ENCODE measurements around the gene ACTR1B. TPM values are rescaled to one million over a fixed set of nuclear protein-coding genes. Genes with fewer than 3 reads are reported as not detected.
"Not testable (repeated sequence)": the region's sequence is repeated elsewhere in the genome, so short reads cannot be mapped to it uniquely, and the experiment has no call there.

Gene ACTR1B
- total RNA-seq, 1 experiment from 2014 or later, result 58.2 TPM

DNA sequence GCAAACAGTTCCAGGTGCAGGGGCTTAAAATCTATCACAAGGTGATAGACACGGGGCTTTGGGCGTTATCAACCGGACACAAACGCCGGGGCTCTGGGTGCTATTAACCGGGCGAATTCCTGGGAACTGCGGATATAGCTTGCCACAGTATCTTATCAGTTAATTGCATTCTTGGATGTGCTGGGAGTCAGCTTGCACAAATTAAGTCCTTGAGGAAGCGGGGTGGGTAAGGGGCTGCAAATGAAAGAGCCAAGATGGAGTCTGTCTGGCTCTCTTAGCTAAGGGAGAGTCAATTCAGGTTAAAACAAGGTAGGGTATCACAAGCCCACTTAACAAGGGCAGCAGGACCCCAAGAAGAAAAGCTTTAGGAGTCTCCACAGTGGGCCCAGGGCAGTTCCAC is 48.3 kb upstream of the ACTR1B start:
- H3K36me3 Mint-ChIP-seq; POLR2A ChIA-PET; H3K27me3 Mint-ChIP-seq (ENCODE audit: low read depth); DNase-seq (ENCODE audit: low spot score); H3K27ac Mint-ChIP-seq; H3K9me3 Mint-ChIP-seq; ATAC-seq; H3K4me3 Mint-ChIP-seq: not testable (repeated sequence)
- peaks cover 12% of the 10 kb centered on the region for H3K4me1 Mint-ChIP-seq
- CTCF ChIA-PET, result interaction anchor here (1.7 to 9.2 kb wide), 3 partner anchors 13 to 36 kb away, joined by 4 to 124 read pairs (median 30); no protein-coding TSS in a partner anchor
- TF ChIP-seq GRHL2 (CRISPR knock-in tag; IDR thresholded peaks at IDR 0.05; ENCODE audit: insufficient replicate concordance, severe bottlenecking), result peak; percentile 71

DNA sequence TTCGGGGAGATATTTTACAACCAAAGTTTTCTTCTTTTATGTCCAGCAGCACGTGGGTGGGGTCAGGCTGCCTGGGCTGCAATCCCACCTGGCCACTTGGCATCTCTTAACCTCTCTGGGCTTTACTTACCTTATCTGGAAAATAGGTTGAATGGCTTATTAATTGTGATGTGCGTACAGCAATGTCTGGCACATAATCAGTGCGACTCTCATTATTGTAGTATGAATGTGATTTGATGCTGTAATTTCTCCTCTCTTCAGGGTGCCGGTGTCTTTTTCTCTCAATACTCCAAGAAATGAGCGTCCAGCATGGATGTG is 47.5 kb upstream of the ACTR1B start:
- ChIA-PET CTCF (interaction anchor here (2.2 to 9.2 kb wide), 5 partner anchors 12 to 121 kb away, joined by 10 to 124 read pairs (median 30); no protein-coding TSS in a partner anchor), POLR2A (no interaction called here)
- H3K27ac Mint-ChIP-seq, result no peak overlapping the region; the same call in 1 of the 2 replicates
- 0 out of 2 replicates have a peak, but pooled peaks cover 2% of the 10 kb centered on the region for H3K36me3 Mint-ChIP-seq
- no peak overlapping the region for H3K4me3 Mint-ChIP-seq
- peaks cover 4% of the 10 kb centered on the region for H3K27me3 Mint-ChIP-seq (ENCODE audit: low read depth)
- no peak for DNase-seq (ENCODE audit: low spot score)
- H3K4me1 Mint-ChIP-seq, result peaks cover 11% of the 10 kb centered on the region
- ATAC-seq, result no peak
- H3K9me3 Mint-ChIP-seq, result peaks cover 3% of the 10 kb centered on the region; the same call in 1 of the 2 replicates
- TF ChIP-seq, protein P1, sequence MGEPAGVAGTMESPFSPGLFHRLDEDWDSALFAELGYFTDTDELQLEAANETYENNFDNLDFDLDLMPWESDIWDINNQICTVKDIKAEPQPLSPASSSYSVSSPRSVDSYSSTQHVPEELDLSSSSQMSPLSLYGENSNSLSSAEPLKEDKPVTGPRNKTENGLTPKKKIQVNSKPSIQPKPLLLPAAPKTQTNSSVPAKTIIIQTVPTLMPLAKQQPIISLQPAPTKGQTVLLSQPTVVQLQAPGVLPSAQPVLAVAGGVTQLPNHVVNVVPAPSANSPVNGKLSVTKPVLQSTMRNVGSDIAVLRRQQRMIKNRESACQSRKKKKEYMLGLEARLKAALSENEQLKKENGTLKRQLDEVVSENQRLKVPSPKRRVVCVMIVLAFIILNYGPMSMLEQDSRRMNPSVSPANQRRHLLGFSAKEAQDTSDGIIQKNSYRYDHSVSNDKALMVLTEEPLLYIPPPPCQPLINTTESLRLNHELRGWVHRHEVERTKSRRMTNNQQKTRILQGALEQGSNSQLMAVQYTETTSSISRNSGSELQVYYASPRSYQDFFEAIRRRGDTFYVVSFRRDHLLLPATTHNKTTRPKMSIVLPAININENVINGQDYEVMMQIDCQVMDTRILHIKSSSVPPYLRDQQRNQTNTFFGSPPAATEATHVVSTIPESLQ (CRISPR knock-in tag; IDR thresholded peaks at IDR 0.05), result no peak
- TF ChIP-seq GTF2I (CRISPR knock-in tag; conservative IDR thresholded peaks at IDR 0.05), result no peak
- no peak for TF ChIP-seq ZNF232 (CRISPR knock-in tag; IDR thresholded peaks at IDR 0.05)
- TF ChIP-seq, protein P2, sequence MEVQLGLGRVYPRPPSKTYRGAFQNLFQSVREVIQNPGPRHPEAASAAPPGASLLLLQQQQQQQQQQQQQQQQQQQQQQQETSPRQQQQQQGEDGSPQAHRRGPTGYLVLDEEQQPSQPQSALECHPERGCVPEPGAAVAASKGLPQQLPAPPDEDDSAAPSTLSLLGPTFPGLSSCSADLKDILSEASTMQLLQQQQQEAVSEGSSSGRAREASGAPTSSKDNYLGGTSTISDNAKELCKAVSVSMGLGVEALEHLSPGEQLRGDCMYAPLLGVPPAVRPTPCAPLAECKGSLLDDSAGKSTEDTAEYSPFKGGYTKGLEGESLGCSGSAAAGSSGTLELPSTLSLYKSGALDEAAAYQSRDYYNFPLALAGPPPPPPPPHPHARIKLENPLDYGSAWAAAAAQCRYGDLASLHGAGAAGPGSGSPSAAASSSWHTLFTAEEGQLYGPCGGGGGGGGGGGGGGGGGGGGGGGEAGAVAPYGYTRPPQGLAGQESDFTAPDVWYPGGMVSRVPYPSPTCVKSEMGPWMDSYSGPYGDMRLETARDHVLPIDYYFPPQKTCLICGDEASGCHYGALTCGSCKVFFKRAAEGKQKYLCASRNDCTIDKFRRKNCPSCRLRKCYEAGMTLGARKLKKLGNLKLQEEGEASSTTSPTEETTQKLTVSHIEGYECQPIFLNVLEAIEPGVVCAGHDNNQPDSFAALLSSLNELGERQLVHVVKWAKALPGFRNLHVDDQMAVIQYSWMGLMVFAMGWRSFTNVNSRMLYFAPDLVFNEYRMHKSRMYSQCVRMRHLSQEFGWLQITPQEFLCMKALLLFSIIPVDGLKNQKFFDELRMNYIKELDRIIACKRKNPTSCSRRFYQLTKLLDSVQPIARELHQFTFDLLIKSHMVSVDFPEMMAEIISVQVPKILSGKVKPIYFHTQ (CRISPR knock-in tag; IDR thresholded peaks at IDR 0.05), result no peak
- no peak for TF ChIP-seq FOXP1 (CRISPR knock-in tag; IDR thresholded peaks at IDR 0.05; ENCODE audit: borderline replicate concordance)
- TF ChIP-seq, protein P3, sequence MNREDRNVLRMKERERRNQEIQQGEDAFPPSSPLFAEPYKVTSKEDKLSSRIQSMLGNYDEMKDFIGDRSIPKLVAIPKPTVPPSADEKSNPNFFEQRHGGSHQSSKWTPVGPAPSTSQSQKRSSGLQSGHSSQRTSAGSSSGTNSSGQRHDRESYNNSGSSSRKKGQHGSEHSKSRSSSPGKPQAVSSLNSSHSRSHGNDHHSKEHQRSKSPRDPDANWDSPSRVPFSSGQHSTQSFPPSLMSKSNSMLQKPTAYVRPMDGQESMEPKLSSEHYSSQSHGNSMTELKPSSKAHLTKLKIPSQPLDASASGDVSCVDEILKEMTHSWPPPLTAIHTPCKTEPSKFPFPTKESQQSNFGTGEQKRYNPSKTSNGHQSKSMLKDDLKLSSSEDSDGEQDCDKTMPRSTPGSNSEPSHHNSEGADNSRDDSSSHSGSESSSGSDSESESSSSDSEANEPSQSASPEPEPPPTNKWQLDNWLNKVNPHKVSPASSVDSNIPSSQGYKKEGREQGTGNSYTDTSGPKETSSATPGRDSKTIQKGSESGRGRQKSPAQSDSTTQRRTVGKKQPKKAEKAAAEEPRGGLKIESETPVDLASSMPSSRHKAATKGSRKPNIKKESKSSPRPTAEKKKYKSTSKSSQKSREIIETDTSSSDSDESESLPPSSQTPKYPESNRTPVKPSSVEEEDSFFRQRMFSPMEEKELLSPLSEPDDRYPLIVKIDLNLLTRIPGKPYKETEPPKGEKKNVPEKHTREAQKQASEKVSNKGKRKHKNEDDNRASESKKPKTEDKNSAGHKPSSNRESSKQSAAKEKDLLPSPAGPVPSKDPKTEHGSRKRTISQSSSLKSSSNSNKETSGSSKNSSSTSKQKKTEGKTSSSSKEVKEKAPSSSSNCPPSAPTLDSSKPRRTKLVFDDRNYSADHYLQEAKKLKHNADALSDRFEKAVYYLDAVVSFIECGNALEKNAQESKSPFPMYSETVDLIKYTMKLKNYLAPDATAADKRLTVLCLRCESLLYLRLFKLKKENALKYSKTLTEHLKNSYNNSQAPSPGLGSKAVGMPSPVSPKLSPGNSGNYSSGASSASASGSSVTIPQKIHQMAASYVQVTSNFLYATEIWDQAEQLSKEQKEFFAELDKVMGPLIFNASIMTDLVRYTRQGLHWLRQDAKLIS (CRISPR knock-in tag; IDR thresholded peaks at IDR 0.05; ENCODE audit: borderline replicate concordance), result no peak
- TF ChIP-seq, protein P4, sequence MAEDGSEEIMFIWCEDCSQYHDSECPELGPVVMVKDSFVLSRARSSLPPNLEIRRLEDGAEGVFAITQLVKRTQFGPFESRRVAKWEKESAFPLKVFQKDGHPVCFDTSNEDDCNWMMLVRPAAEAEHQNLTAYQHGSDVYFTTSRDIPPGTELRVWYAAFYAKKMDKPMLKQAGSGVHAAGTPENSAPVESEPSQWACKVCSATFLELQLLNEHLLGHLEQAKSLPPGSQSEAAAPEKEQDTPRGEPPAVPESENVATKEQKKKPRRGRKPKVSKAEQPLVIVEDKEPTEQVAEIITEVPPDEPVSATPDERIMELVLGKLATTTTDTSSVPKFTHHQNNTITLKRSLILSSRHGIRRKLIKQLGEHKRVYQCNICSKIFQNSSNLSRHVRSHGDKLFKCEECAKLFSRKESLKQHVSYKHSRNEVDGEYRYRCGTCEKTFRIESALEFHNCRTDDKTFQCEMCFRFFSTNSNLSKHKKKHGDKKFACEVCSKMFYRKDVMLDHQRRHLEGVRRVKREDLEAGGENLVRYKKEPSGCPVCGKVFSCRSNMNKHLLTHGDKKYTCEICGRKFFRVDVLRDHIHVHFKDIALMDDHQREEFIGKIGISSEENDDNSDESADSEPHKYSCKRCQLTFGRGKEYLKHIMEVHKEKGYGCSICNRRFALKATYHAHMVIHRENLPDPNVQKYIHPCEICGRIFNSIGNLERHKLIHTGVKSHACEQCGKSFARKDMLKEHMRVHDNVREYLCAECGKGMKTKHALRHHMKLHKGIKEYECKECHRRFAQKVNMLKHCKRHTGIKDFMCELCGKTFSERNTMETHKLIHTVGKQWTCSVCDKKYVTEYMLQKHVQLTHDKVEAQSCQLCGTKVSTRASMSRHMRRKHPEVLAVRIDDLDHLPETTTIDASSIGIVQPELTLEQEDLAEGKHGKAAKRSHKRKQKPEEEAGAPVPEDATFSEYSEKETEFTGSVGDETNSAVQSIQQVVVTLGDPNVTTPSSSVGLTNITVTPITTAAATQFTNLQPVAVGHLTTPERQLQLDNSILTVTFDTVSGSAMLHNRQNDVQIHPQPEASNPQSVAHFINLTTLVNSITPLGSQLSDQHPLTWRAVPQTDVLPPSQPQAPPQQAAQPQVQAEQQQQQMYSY (CRISPR knock-in tag; IDR thresholded peaks at IDR 0.05), result no peak
- TF ChIP-seq, protein P5, sequence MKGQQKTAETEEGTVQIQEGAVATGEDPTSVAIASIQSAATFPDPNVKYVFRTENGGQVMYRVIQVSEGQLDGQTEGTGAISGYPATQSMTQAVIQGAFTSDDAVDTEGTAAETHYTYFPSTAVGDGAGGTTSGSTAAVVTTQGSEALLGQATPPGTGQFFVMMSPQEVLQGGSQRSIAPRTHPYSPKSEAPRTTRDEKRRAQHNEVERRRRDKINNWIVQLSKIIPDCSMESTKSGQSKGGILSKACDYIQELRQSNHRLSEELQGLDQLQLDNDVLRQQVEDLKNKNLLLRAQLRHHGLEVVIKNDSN (CRISPR knock-in tag; IDR thresholded peaks at IDR 0.05), result no peak
- TF ChIP-seq, protein P6, sequence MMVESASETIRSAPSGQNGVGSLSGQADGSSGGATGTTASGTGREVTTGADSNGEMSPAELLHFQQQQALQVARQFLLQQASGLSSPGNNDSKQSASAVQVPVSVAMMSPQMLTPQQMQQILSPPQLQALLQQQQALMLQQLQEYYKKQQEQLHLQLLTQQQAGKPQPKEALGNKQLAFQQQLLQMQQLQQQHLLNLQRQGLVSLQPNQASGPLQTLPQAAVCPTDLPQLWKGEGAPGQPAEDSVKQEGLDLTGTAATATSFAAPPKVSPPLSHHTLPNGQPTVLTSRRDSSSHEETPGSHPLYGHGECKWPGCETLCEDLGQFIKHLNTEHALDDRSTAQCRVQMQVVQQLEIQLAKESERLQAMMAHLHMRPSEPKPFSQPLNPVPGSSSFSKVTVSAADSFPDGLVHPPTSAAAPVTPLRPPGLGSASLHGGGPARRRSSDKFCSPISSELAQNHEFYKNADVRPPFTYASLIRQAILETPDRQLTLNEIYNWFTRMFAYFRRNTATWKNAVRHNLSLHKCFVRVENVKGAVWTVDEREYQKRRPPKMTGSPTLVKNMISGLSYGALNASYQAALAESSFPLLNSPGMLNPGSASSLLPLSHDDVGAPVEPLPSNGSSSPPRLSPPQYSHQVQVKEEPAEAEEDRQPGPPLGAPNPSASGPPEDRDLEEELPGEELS (CRISPR knock-in tag; IDR thresholded peaks at IDR 0.05), result no peak
- no peak for TF ChIP-seq MXD4 (CRISPR knock-in tag; IDR thresholded peaks at IDR 0.05; ENCODE audit: borderline replicate concordance)
- TF ChIP-seq GRHL2 (CRISPR knock-in tag; IDR thresholded peaks at IDR 0.05; ENCODE audit: insufficient replicate concordance, severe bottlenecking), result no peak
- no peak for TF ChIP-seq ESRRA (CRISPR knock-in tag; IDR thresholded peaks at IDR 0.05; ENCODE audit: borderline replicate concordance)
- no peak for TF ChIP-seq SP1 (CRISPR knock-in tag; conservative IDR thresholded peaks at IDR 0.05)
- TF ChIP-seq OVOL2 (CRISPR knock-in tag; IDR thresholded peaks at IDR 0.05; ENCODE audit: borderline replicate concordance), result no peak
- TF ChIP-seq NR3C1 (CRISPR knock-in tag; conservative IDR thresholded peaks at IDR 0.05; ENCODE audit: low read depth), result no peak

Data from WTC11 (cell line).